Activated CD8-positive, alpha-beta memory T cell treated with anti-CD3 and anti-CD28 coated beads, Interleukin-2, amount 50 U/mL, for 4 hours (primary cell): ENCODE data around the gene SPINT4.
"Not testable (repeated sequence)": the region's sequence is repeated elsewhere in the genome, so short reads cannot be mapped to it uniquely, and the experiment has no call there.

Source experiments
- DNase-seq: peaks from one replicate; pipeline ENCODE4 v3.0.0-alpha.2; 2020

Gene SPINT4

GRCh38 chr20:45722047-45722446, at the start of gene SPINT4:
TSS of gene SPINT4 (plus strand) at chr20:45722347. CDS start at chr20:45722368, 21 bp downstream.
- DNase-seq, result no peak

GRCh38 chr20:45672765-45673164, 49.4 kb upstream of the SPINT4 start:
- DNase-seq, result no peak

GRCh38 chr20:45679650-45680049, 42.5 kb upstream of the SPINT4 start:
- no peak for DNase-seq

GRCh38 chr20:45685896-45686295, 36.3 kb upstream of the SPINT4 start:
- no peak for DNase-seq

GRCh38 chr20:45693346-45693745, 28.8 kb upstream of the SPINT4 start:
- DNase-seq, result not testable (repeated sequence)

GRCh38 chr20:45695496-45695895, 26.7 kb upstream of the SPINT4 start:
- no peak for DNase-seq

- DNase-seq, result no peak
Observed at GRCh38 chr20:45701104-45701503, 21.0 kb upstream of the SPINT4 start.

- DNase-seq, result no peak
Observed at GRCh38 chr20:45701873-45702272, 20.3 kb upstream of the SPINT4 start, which contains the start of gene WFDC13. TSS of gene WFDC13 (plus strand) at chr20:45702038. CDS start at chr20:45702124, 86 bp downstream.

GRCh38 chr20:45704969-45705637, 17.0 kb upstream of the SPINT4 start, which contains the start of gene WFDC10B:
TSS of gene WFDC10B (minus strand) at chr20:45705019. CDS start at chr20:45685992, 19,027 bp downstream.
- no peak for DNase-seq

- not testable (repeated sequence) for DNase-seq
Observed at GRCh38 chr20:45716141-45716688, 5.9 kb upstream of the SPINT4 start.

GRCh38 chr20:45725134-45725533, 3.0 kb downstream of the SPINT4 start:
- no peak for DNase-seq

- DNase-seq, result no peak
Observed at GRCh38 chr20:45727044-45727443, 4.9 kb downstream of the SPINT4 start.

GRCh38 chr20:45732199-45732598, 10.1 kb downstream of the SPINT4 start:
- no peak for DNase-seq

- no peak for DNase-seq
Observed at GRCh38 chr20:45735552-45735951, 13.4 kb downstream of the SPINT4 start.

GRCh38 chr20:45735988-45736387, 13.8 kb downstream of the SPINT4 start:
- DNase-seq, result no peak

- no peak for DNase-seq
Observed at GRCh38 chr20:45742596-45742995, 20.4 kb downstream of the SPINT4 start.

- no peak for DNase-seq
Observed at GRCh38 chr20:45745015-45745414, 22.9 kb downstream of the SPINT4 start.

- no peak for DNase-seq
Observed at GRCh38 chr20:45751721-45752120, 29.6 kb downstream of the SPINT4 start.

- DNase-seq, result no peak
Observed at GRCh38 chr20:45752746-45753145, 30.6 kb downstream of the SPINT4 start.

GRCh38 chr20:45758096-45758495, 35.9 kb downstream of the SPINT4 start:
- no peak for DNase-seq

- DNase-seq, result not testable (repeated sequence)
Observed at GRCh38 chr20:45759921-45760320, 37.8 kb downstream of the SPINT4 start.

- DNase-seq, result not testable (repeated sequence)
Observed at GRCh38 chr20:45761966-45762365, 39.8 kb downstream of the SPINT4 start.

GRCh38 chr20:45764618-45765282, 42.6 kb downstream of the SPINT4 start:
- DNase-seq, result not testable (repeated sequence)

- DNase-seq, result no peak
Observed at GRCh38 chr20:45765307-45765875, 43.2 kb downstream of the SPINT4 start.
